ENCODE results near the gene ZP2. TPM values are rescaled to one million over a fixed set of nuclear protein-coding genes. Genes with fewer than 3 reads are reported as not detected.

The ZP2 gene
- total and polyA plus RNA-seq, 9 of the 15 experiments (the other 6 are each of a cell fraction or from before 2014, with no cell fraction given) = not detected

- TF ChIP-seq EGR1 (conservative IDR thresholded peaks at IDR 0.05) (peak; percentile 86), KDM1A (IDR thresholded peaks at IDR 0.05) (peak; percentile 72 to 86), TCF3 (CRISPR knock-in tag; IDR thresholded peaks at IDR 0.05) (peak; percentile 41; the same call in 1 of the 2 replicates), NCOA6 (IDR thresholded peaks at IDR 0.05) (no peak), ZBTB11 (CRISPR knock-in tag; IDR thresholded peaks at IDR 0.05) (no peak), CBFA2T3 (IDR thresholded peaks at IDR 0.05) (peak; percentile 11; the same call in 1 of the 2 replicates), JUND (IDR thresholded peaks at IDR 0.05; ENCODE audit: borderline replicate concordance, low read depth, low read length) (0 out of 2 replicates have a peak, but pooled peaks have one; percentile 12), JUND (tag; IDR thresholded peaks at IDR 0.05; ENCODE audit: borderline replicate concordance, low read depth, low read length) (no peak), MAZ (CRISPR knock-in tag; conservative IDR thresholded peaks at IDR 0.05 in 1 of 2, IDR thresholded peaks at IDR 0.05 in 1 of 2) (no peak), MNT (conservative IDR thresholded peaks at IDR 0.05) (0 out of 4 replicates have a peak, but pooled peaks of 1 of the 2 experiments have one; percentile 38), HNRNPLL (IDR thresholded peaks at IDR 0.05; ENCODE audit: low read depth, low read length, poor library complexity, severe bottlenecking) (no peak), TCF7 (IDR thresholded peaks at IDR 0.05; ENCODE audit: borderline replicate concordance) (no peak), BCLAF1 (IDR thresholded peaks at IDR 0.05; ENCODE audit: borderline replicate concordance in 1 of 2, control insufficient read depth in 1 of 2, low read depth in 2 of 2, low read length in 1 of 2) (no peak), IFI16 (CRISPR knock-in tag; IDR thresholded peaks at IDR 0.05) (no peak), RCOR1 (IDR thresholded peaks at IDR 0.05; ENCODE audit: borderline replicate concordance in 1 of 2, low read depth in 2 of 2, low read length in 2 of 2) (peak in 1 of 2 experiments; percentile 68; a peak in 2 of 4 replicates), ATF2 (CRISPR knock-in tag; IDR thresholded peaks at IDR 0.05) (no peak), GABPA (tag; conservative IDR thresholded peaks at IDR 0.05; ENCODE audit: low read depth) (no peak), ZSCAN29 (IDR thresholded peaks at IDR 0.05) (no peak), SMARCC2 (IDR thresholded peaks at IDR 0.05; ENCODE audit: low read depth) (no peak)
Observed at GRCh38 chr16:21224800-21225199, 13.4 kb upstream of the ZP2 start (continued).
